Left ventricle myocardium inferior (tissue), 1 donor: ENCODE data around the gene ADAMTSL1. TPM values are rescaled to one million over a fixed set of nuclear protein-coding genes. Genes with fewer than 3 reads are reported as not detected.

Experiments used
- DNase-seq: peaks from one replicate; pipeline ENCODE4 v3.0.0-alpha.2; 2020
- H3K27ac ChIP-seq: fragments of 200-600 bp; replicated peaks from 2 replicates; pipeline ENCODE4 v1.8.0; 2021
- H3K27me3 ChIP-seq: fragments of 200-600 bp; 2 replicates; pipeline ENCODE4 v1.8.0; 2021; ENCODE audit warnings: low read depth
- H3K36me3 ChIP-seq: fragments of 200-600 bp; 2 replicates; pipeline ENCODE4 v1.8.0; 2021
- H3K4me1 ChIP-seq: fragments of 200-600 bp; 2 replicates; pipeline ENCODE4 v1.8.0; 2021
- H3K4me3 ChIP-seq: fragments of 200-600 bp; 2 replicates; pipeline ENCODE4 v1.8.0; 2021; ENCODE audit warnings: mild to moderate bottlenecking, moderate library complexity
- H3K9me3 ChIP-seq: fragments of 200-600 bp; replicated peaks from 2 replicates; pipeline ENCODE4 v1.8.0; 2021
- CTCF ChIP-seq: fragments of 200-600 bp; IDR thresholded peaks from 2 replicates; pipeline ENCODE4 v1.8.0; 2021; ENCODE audit warnings: antibody characterized with exemption, mild to moderate bottlenecking, borderline replicate concordance
- intact Hi-C: fragments of 100-400 bp; cut with micrococcal nuclease; formaldehyde crosslinking; loops from one replicate; pipeline ENCODE4 v1.11.0; 2022
- total RNA-seq: library from RNA; stranded (reverse); fragmentation: NEBNext Ultra II Directional; extraction: Animal tissue kit (Norgen Biotek cat#: 25700); gene quantifications from one replicate; pipeline ENCODE4 v1.2.1, GENCODE V29; 2021
- donor health status: DM: no; HTN: yes; CAD: no; lungs with severe emphysema.

ADAMTSL1 gene
- total RNA-seq, 1 donor from 2014 or later, result 1.7 TPM

- Histone ChIP-seq H3K4me3 (no peak overlapping the region), H3K36me3 (no peaks in the 10 kb centered on the region), H3K9me3 (no peaks in the 10 kb centered on the region), H3K4me1 (peaks cover 24% of the 10 kb centered on the region), H3K27ac (no peak overlapping the region), H3K27me3 (no peaks in the 10 kb centered on the region)
- intact Hi-C loops, result no loop called here
- no peak for DNase-seq
- no peak for TF ChIP-seq CTCF
These were observed 205.1 kb downstream of the ADAMTSL1 start for GRCh38 chr9:18678821-18679590.

- no peaks in the 10 kb centered on the region for H3K27me3 ChIP-seq
- no peak overlapping the region for H3K27ac ChIP-seq
- no peak for TF ChIP-seq CTCF
- H3K36me3 ChIP-seq, result no peaks in the 10 kb centered on the region
- H3K9me3 ChIP-seq, result no peaks in the 10 kb centered on the region
- peaks cover 11% of the 10 kb centered on the region for H3K4me1 ChIP-seq
- intact Hi-C loops, result no loop called here
- no peak overlapping the region for H3K4me3 ChIP-seq
- DNase-seq, result no peak
These were observed 209.0 kb downstream of the ADAMTSL1 start for GRCh38 chr9:18682907-18683306.

- H3K27ac ChIP-seq, result no peak overlapping the region
- intact Hi-C loops, result no loop called here
- TF ChIP-seq CTCF, result no peak
- no peaks in the 10 kb centered on the region for H3K36me3 ChIP-seq
- H3K27me3 ChIP-seq, result no peaks in the 10 kb centered on the region
- no peak overlapping the region for H3K4me3 ChIP-seq
- peaks cover 11% of the 10 kb centered on the region for H3K4me1 ChIP-seq
- no peaks in the 10 kb centered on the region for H3K9me3 ChIP-seq
- DNase-seq, result no peak
These were observed 209.4 kb downstream of the ADAMTSL1 start for GRCh38 chr9:18683312-18683711.

GRCh38 chr9:18683851-18684250 lies 209.9 kb downstream of the ADAMTSL1 start:
- no peak for DNase-seq
- no peaks in the 10 kb centered on the region for H3K36me3 ChIP-seq
- H3K9me3 ChIP-seq, result no peaks in the 10 kb centered on the region
- H3K27ac ChIP-seq, result no peak overlapping the region
- intact Hi-C loops, result no loop called here
- TF ChIP-seq CTCF, result no peak
- H3K27me3 ChIP-seq, result no peaks in the 10 kb centered on the region
- no peak overlapping the region for H3K4me3 ChIP-seq
- H3K4me1 ChIP-seq, result peaks cover 7% of the 10 kb centered on the region

GRCh38 chr9:18684593-18685317 lies 210.8 kb downstream of the ADAMTSL1 start:
- Histone ChIP-seq H3K27ac (peak overlapping the region; percentile 7), H3K4me1 (no peaks in the 10 kb centered on the region), H3K9me3 (no peaks in the 10 kb centered on the region), H3K27me3 (no peaks in the 10 kb centered on the region), H3K36me3 (no peaks in the 10 kb centered on the region), H3K4me3 (no peak overlapping the region)
- intact Hi-C loops, result no loop called here
- DNase-seq, result no peak
- TF ChIP-seq CTCF, result no peak
